Peyer's patch (tissue), 4 donors: Measurements from ENCODE around the gene GREM1. TPM values are rescaled to one million over a fixed set of nuclear protein-coding genes. Genes with fewer than 3 reads are reported as not detected.

Source experiments
- DNase-seq, 3 donors: peaks; one replicate each; pipeline ENCODE4 v3.0.0-alpha.2; 2017 to 2019
- H3K27ac ChIP-seq, 4 donors: fragments of 200-600 bp; sonication (generic); one replicate each; pipeline ENCODE4 v1.5.1; 2016 to 2019
- H3K27me3 ChIP-seq, 2 donors: fragments of 200-600 bp; sonication (generic); one replicate each; pipeline ENCODE4 v1.5.1; 2019
- H3K36me3 ChIP-seq, 3 donors: fragments of 200-600 bp; sonication (generic); one replicate each; pipeline ENCODE4 v1.5.1; 2016 to 2019
- H3K4me1 ChIP-seq, 4 donors: fragments of 200-600 bp; sonication (generic); one replicate each; pipeline ENCODE4 v1.5.1; 2016 to 2019
- H3K4me3 ChIP-seq, 4 donors: fragments of 200-600 bp; sonication (generic); 1 replicate in 3 of 4; 2 replicates in 1 of 4; pipeline ENCODE4 v1.5.1; 2016 to 2019; ENCODE audit warnings: mild to moderate bottlenecking in 1 of 4
- H3K9me3 ChIP-seq, 4 donors: fragments of 200-600 bp; sonication (generic); one replicate each; pipeline ENCODE4 v1.5.1; 2016 to 2019; ENCODE audit warnings: mild to moderate bottlenecking in 1 of 4
- CTCF ChIP-seq, 6 experiments: fragments of 450-650 bp in 4 of 6; fragments of 200-600 bp in 2 of 6; sonication (generic) in 1 of 6; IDR thresholded peaks; one replicate each; pipeline ENCODE4 v1.5.1; 2017 to 2019; ENCODE audit warnings: antibody characterized with exemption in 6 of 6, mild to moderate bottlenecking in 3 of 6, moderate library complexity in 1 of 6
- POLR2A ChIP-seq, 2 donors: fragments of 450-650 bp; IDR thresholded peaks; one replicate each; pipeline ENCODE4 v1.5.1; 2017; ENCODE audit warnings: antibody characterized with exemption in 2 of 2, mild to moderate bottlenecking in 2 of 2, moderate library complexity in 2 of 2
- total RNA-seq, 4 donors: library from RNA; depleted of rRNA; stranded (reverse); fragments of >200 nt; gene quantifications; one replicate each; pipeline ENCODE4 v1.1.0, GENCODE V29; 2016

GREM1 gene
- total RNA-seq, 4 donors from 2014 or later, result 3.0 to 13.3 (median 6.6) TPM

GRCh38 chr15:32700501-32701150, 17.2 kb upstream of the GREM1 start:
- no peaks in the 10 kb centered on the region for H3K9me3 ChIP-seq
- no peaks in the 10 kb centered on the region for H3K4me1 ChIP-seq
- TF ChIP-seq CTCF (IDR thresholded peaks at IDR 0.05) (no peak), POLR2A (IDR thresholded peaks at IDR 0.05) (no peak)
- no peaks in the 10 kb centered on the region for H3K27me3 ChIP-seq
- H3K27ac ChIP-seq, result no peak overlapping the region
- H3K4me3 ChIP-seq, result no peak overlapping the region
- no peak for DNase-seq
- no peaks in the 10 kb centered on the region for H3K36me3 ChIP-seq

- Histone ChIP-seq H3K27ac (no peak overlapping the region), H3K4me3 (no peak overlapping the region), H3K4me1 (no peaks in the 10 kb centered on the region), H3K36me3 (no peaks in the 10 kb centered on the region), H3K9me3 (no peaks in the 10 kb centered on the region), H3K27me3 (no peaks in the 10 kb centered on the region)
- DNase-seq, result no peak
- no peak for TF ChIP-seq POLR2A (IDR thresholded peaks at IDR 0.05)
- TF ChIP-seq CTCF (IDR thresholded peaks at IDR 0.05), result no peak
These were observed 15.9 kb upstream of the GREM1 start for GRCh38 chr15:32701863-32702262.

- Histone ChIP-seq H3K4me1 (no peaks in the 10 kb centered on the region), H3K27ac (no peak overlapping the region), H3K36me3 (no peaks in the 10 kb centered on the region), H3K9me3 (no peaks in the 10 kb centered on the region), H3K27me3 (no peaks in the 10 kb centered on the region), H3K4me3 (no peak overlapping the region)
- TF ChIP-seq POLR2A (IDR thresholded peaks at IDR 0.05) (no peak), CTCF (IDR thresholded peaks at IDR 0.05) (no peak)
- no peak for DNase-seq
These were observed 13.3 kb upstream of the GREM1 start for GRCh38 chr15:32704395-32704981.

- H3K9me3 ChIP-seq, result no peaks in the 10 kb centered on the region
- no peaks in the 10 kb centered on the region for H3K36me3 ChIP-seq
- no peak overlapping the region for H3K4me3 ChIP-seq
- no peaks in the 10 kb centered on the region for H3K4me1 ChIP-seq
- no peak overlapping the region for H3K27ac ChIP-seq
- no peaks in the 10 kb centered on the region for H3K27me3 ChIP-seq
- TF ChIP-seq POLR2A (IDR thresholded peaks at IDR 0.05) (no peak), CTCF (IDR thresholded peaks at IDR 0.05) (no peak)
- no peak for DNase-seq
These were observed 12.4 kb upstream of the GREM1 start for GRCh38 chr15:32705446-32705845.

- TF ChIP-seq CTCF (IDR thresholded peaks at IDR 0.05) (no peak), POLR2A (IDR thresholded peaks at IDR 0.05) (no peak)
- Histone ChIP-seq H3K9me3 (no peaks in the 10 kb centered on the region), H3K4me3 (no peak overlapping the region), H3K4me1 (no peaks in the 10 kb centered on the region), H3K36me3 (no peaks in the 10 kb centered on the region), H3K27me3 (no peaks in the 10 kb centered on the region), H3K27ac (no peak overlapping the region)
- no peak for DNase-seq
These were observed 11.1 kb upstream of the GREM1 start for GRCh38 chr15:32706704-32707103.
